Activated naive CD4-positive, alpha-beta T cell treated with anti-CD3 and anti-CD28 coated beads, Interleukin-2, amount 50 U/mL, for 72 hours (primary cell): ENCODE measurements around the gene STX16. TPM values are rescaled to one million over a fixed set of nuclear protein-coding genes. Genes with fewer than 3 reads are reported as not detected.

Experiments used
- ATAC-seq, 2 donors: fragments of 150-1000 bp; cut with Tn5 transposase; 2 replicates each; pipeline ENCODE4 v1.10.0; 2021; ENCODE audit warnings: mild to moderate bottlenecking in 2 of 2, moderate library complexity in 2 of 2
- DNase-seq, 2 donors: peaks; one replicate each; pipeline ENCODE4 v3.0.0; 2021 to 2022; ENCODE audit warnings: low spot score in 2 of 2
- H3K27ac Mint-ChIP-seq, 2 donors: one replicate each; pipeline ENCODE4 v1.8.0; 2022; ENCODE audit warnings: mild to moderate bottlenecking in 2 of 2, mixed read lengths in 2 of 2
- H3K36me3 Mint-ChIP-seq, 2 donors: one replicate each; pipeline ENCODE4 v1.8.0; 2022; ENCODE audit warnings: mixed read lengths in 2 of 2
- H3K9me3 Mint-ChIP-seq, 2 donors: one replicate each; pipeline ENCODE4 v1.8.0; 2022; ENCODE audit warnings: mixed read lengths in 2 of 2
- total RNA-seq, 2 donors: library from RNA; stranded (reverse); gene quantifications; one replicate each; pipeline ENCODE4 v1.2.3, GENCODE V29; 2022

STX16 gene
- total RNA-seq, 2 donors from 2014 or later = 130 to 135 TPM

DNA sequence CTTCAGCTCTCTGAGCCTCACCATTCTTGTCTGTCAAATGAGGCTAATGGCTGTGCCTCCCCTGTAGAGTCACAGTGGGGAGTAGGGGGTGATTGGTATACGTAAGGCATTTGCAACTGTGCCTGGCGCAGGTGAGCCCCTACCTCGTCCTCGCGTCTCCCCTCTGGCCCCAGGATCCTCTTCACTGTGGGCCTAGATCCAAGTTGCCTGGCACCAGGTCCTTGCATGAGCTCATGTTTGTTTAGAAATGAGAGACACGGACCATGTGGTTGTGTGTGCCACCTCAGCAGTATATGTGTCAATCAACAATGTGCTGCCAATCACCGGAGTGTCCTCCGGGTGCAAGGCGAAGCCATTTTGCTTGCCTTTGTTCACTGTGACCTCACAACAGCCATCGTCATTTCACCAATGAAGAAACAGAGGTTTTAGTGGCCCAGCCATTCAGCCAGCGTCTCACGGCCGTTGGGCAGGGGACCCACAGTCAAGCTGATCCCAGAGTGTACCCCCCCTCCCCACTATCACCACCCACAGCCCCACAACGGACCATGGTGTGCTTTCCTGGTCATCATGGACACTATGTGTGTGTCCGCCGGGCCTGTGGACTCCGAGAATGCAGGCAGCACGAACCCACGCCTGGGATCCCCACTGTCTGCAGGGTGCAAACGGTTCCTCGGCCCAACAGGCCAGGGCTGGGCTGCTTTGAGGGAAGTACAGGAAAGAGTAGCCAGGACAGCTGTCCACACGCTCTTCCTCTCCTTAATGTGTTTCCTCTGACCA, 35.9 kb upstream of the STX16 start:
- ATAC-seq (no peak), DNase-seq (no peak)
- H3K36me3 Mint-ChIP-seq = no peaks in the 10 kb centered on the region
- H3K27ac Mint-ChIP-seq = peak overlapping the region in 1 of 2 donors; percentile 88
- H3K9me3 Mint-ChIP-seq = peaks cover 0 to 4% of the 10 kb centered on the region in 2 donors

- Mint-ChIP-seq H3K36me3 (no peaks in the 10 kb centered on the region), H3K27ac (no peak overlapping the region), H3K9me3 (peaks cover 0 to 4% of the 10 kb centered on the region in 2 donors)
- no peak for ATAC-seq
- no peak for DNase-seq
These were observed 34.7 kb upstream of the STX16 start for GRCh38 chr20:58616411-58616810.

GRCh38 chr20:58617158-58617557, 33.9 kb upstream of the STX16 start:
- H3K9me3 Mint-ChIP-seq = peaks cover 0 to 4% of the 10 kb centered on the region in 2 donors
- no peak overlapping the region for H3K27ac Mint-ChIP-seq
- no peaks in the 10 kb centered on the region for H3K36me3 Mint-ChIP-seq
- ATAC-seq (no peak), DNase-seq (no peak)

DNA sequence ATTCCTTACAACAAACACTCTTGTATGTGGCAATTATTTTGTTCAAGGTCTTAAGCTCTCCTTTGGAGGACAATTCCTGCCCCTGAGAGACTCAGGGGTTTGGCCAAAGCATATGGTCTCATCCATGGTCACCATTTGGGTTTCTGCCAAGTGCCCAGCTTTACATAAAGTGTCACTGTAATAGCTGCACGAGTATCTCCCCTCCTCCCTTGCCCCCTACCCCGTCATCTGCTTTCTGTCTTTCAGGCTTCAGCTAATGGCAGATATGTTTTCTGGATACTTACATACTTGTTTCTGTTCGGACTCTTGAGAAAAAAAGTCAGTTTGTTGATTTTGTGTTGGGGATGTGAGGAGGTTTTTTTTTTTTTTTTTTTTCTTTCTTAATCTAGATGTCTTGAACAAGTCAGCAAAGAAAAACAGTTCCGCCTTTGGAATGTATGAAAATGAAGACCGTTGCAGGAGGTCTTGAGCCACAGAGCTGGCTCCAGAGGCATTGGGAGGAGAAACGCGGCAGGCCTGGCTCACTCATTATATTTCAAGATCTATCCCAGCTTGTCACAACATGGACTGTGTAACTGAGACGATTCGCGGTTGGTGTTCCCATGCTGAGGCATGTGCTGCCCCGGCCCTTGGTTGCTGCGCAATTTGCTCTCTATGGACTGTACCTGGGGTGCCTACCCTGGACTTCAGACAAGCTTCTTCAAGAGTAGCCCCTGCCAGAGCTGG, 32.6 kb upstream of the STX16 start:
- Mint-ChIP-seq H3K9me3 (peaks cover 0 to 4% of the 10 kb centered on the region in 2 donors), H3K36me3 (no peaks in the 10 kb centered on the region), H3K27ac (no peak overlapping the region)
- DNase-seq = no peak
- ATAC-seq = no peak

DNA sequence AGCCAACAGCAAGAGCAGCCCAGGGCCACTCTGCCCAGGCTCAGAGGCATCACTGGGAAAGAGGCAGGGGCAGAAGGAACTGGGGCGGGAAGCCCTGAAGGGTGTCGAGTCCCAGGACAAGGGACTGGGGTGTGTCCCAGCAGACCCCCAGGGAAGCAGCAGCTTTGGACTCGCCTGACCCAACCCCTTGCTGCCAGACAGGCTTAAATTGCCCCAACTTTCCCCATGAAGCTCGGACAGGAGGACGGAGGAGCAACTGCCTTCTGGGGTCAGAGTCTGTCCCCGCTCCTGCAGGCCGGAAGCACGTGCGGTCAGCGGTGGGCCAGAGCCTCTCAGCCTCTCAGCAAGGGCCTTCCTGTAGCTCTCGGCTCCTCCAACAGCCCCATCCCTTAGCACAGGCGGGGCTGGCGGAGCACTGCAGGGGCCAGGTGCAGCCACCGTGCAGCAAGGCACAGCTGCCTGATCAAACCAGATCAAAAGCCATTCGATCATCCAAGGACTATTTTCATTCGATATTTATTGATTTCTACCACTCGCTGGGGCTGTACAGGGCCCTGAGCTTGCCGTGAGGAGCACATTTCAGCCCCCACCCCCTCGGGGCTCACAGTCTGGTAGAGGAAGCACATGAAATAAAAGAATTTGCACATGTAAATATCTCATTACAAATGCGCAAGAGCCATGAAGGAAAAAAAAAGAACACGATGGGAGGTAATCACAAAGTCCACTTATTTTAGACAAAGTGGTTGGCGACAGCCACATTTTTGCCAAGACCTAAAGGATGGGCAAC, 31.8 kb upstream of the STX16 start:
- no peaks in the 10 kb centered on the region for H3K36me3 Mint-ChIP-seq
- no peak overlapping the region for H3K27ac Mint-ChIP-seq
- DNase-seq (no peak), ATAC-seq (no peak)
- peaks cover 0 to 4% of the 10 kb centered on the region in 2 donors for H3K9me3 Mint-ChIP-seq

DNA sequence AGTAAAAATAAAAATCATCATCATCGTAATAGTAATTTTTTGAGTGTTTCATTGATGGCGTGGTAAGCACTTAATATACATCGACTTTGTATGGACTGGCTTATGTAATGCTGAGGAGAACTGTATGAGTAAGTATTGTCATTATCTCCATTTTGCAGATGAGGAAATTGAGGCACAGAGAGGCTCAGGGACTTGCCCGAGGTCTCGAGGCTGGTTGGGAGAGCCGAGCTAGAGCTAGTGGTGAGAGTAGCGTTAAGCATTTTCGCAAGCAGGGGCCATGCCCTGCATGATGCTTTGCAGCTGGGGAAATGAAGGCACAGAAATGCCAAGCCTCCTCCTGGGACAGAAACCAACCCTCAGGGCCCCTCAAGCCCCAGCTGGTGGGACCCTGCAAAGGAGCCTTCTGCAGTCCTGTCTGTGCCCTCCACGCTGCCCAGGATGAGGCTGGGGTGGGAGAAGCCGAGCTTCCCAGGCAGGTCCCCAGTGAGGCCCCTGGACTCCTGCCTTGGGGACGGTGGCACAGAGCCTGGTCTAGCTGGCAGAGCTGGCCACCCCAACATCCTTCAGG, 31.1 kb upstream of the STX16 start:
- DNase-seq (no peak), ATAC-seq (peak in 1 of 2 donors; percentile 43)
- H3K36me3 Mint-ChIP-seq = no peaks in the 10 kb centered on the region
- H3K27ac Mint-ChIP-seq = no peak overlapping the region
- H3K9me3 Mint-ChIP-seq = peaks cover 0 to 4% of the 10 kb centered on the region in 2 donors

DNA sequence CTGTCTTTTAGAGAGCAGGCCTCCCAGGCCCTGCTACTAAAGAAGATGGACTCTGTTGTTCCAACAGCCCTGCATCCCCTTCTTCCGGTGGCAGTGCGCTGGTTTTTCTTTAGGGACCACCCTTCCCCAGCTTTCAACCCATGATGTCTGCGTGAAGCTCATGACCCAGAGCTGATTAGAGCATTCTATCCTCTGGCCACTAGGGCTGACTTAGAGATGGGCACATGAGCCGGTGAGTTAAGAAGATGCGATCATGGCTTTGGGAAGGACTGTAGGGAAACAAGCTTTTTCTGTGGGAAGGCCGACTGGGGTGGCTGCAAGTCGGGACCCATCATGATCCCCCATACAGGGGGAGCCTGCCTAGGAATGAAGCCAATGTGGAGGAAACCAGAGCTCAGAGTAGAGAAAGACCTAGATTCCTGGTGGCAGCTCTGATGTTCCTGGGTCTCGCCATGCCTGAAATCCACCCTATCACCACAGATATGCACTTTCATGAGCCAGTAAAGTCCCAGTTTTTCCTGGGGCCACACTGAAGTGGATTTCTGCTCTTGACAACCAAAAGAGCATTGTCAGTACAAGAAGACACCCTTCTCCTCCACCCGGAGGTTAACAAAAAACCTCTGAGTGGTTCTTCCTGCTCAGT, 29.1 kb upstream of the STX16 start:
- DNase-seq = no peak
- no peaks in the 10 kb centered on the region for H3K36me3 Mint-ChIP-seq
- ATAC-seq = no peak

GRCh38 chr20:58622671-58623578, 28.2 kb upstream of the STX16 start:
- no peaks in the 10 kb centered on the region for H3K9me3 Mint-ChIP-seq
- ATAC-seq = no peak
- H3K36me3 Mint-ChIP-seq = no peaks in the 10 kb centered on the region
- DNase-seq = no peak
- no peak overlapping the region for H3K27ac Mint-ChIP-seq

More for the DNA sequence above, 29.1 kb upstream of the STX16 start:
- Mint-ChIP-seq H3K27ac (no peak overlapping the region), H3K9me3 (peaks cover 0 to 4% of the 10 kb centered on the region in 2 donors)

- DNase-seq (no peak), ATAC-seq (no peak)
- Mint-ChIP-seq H3K36me3 (no peaks in the 10 kb centered on the region), H3K9me3 (no peaks in the 10 kb centered on the region), H3K27ac (peak overlapping the region in 1 of 2 donors; percentile 2)
These were observed 27.3 kb upstream of the STX16 start for GRCh38 chr20:58623579-58624473.

GRCh38 chr20:58624687-58625086, 26.4 kb upstream of the STX16 start:
- ATAC-seq = no peak
- no peaks in the 10 kb centered on the region for H3K36me3 Mint-ChIP-seq
- H3K27ac Mint-ChIP-seq = peak overlapping the region in 1 of 2 donors; percentile 2
- DNase-seq = no peak
- H3K9me3 Mint-ChIP-seq = no peaks in the 10 kb centered on the region

DNA sequence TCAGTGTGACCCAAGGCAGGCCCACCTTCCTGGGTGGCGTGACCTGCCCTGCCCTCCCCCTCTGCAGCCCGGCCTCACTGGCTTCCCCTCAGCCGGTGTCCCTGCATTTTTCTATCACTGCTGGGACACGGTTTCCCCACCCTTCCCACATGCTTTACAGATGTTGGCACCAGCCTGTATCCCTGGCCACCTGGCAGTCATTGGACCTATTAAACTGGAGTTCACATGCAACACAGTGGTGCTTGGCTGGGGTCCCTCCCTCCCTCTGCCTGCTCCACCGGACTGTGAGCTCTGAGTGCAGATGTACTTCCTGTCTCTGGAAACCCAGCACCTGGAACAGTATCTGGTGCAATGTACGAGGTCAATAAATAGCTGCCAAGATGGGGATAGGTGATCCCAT, 25.5 kb upstream of the STX16 start:
- H3K9me3 Mint-ChIP-seq = no peaks in the 10 kb centered on the region
- no peaks in the 10 kb centered on the region for H3K36me3 Mint-ChIP-seq
- no peak for DNase-seq

DNA sequence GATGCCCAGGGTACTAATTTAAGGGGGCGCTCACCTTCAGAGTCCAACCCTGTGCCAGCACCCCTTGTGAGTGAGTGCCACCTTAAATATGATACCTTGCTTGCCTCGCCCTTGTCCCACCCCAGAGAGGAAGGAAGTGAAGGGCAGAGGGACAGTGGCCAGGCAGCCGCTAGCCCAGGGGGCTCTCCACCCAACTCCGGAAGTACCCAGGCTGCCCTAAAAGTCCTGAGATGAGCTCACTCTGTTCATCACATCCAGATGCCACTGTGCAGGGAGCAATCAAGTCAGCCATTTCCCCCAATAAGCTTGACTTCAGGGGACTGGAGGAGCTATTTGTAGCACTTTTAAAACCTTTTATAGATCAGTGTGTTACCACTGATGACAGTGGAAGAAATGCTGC, 25.0 kb upstream of the STX16 start:
- H3K27ac Mint-ChIP-seq = no peak overlapping the region
- DNase-seq (no peak), ATAC-seq (no peak)
- no peaks in the 10 kb centered on the region for H3K36me3 Mint-ChIP-seq
- no peaks in the 10 kb centered on the region for H3K9me3 Mint-ChIP-seq

More for the DNA sequence above, 25.5 kb upstream of the STX16 start:
- ATAC-seq = no peak
- H3K27ac Mint-ChIP-seq = no peak overlapping the region

GRCh38 chr20:58627212-58628072, 23.6 kb upstream of the STX16 start:
- no peak for ATAC-seq
- DNase-seq = no peak
- no peak overlapping the region for H3K27ac Mint-ChIP-seq
- H3K9me3 Mint-ChIP-seq = no peaks in the 10 kb centered on the region
- no peaks in the 10 kb centered on the region for H3K36me3 Mint-ChIP-seq
